ENCODE measurements around the gene UBR4.

- TF ChIP-seq KDM5A (IDR thresholded peaks at IDR 0.05; ENCODE audit: low read length) (no peak), SIN3A (conservative IDR thresholded peaks at IDR 0.05 in 1 of 2, IDR thresholded peaks at IDR 0.05 in 1 of 2; ENCODE audit: low read depth in 1 of 2, low read length in 2 of 2) (no peak), ATF2 (IDR thresholded peaks at IDR 0.05; ENCODE audit: low read length) (no peak), TEAD4 (IDR thresholded peaks at IDR 0.05; ENCODE audit: low read depth, low read length) (no peak)
Observed at GRCh38 chr1:19151537-19151936, 58.5 kb downstream of the UBR4 start.
